Left ventricle myocardium inferior (tissue), 1 donor: ENCODE measurements around the gene PJA1. TPM values are rescaled to one million over a fixed set of nuclear protein-coding genes. Genes with fewer than 3 reads are reported as not detected.

Source experiments
- DNase-seq: peaks from one replicate; pipeline ENCODE4 v3.0.0-alpha.2; 2020
- H3K27ac ChIP-seq: fragments of 200-600 bp; replicated peaks from 2 replicates; pipeline ENCODE4 v1.8.0; 2021
- H3K27me3 ChIP-seq: fragments of 200-600 bp; 2 replicates; pipeline ENCODE4 v1.8.0; 2021; ENCODE audit warnings: low read depth
- H3K36me3 ChIP-seq: fragments of 200-600 bp; 2 replicates; pipeline ENCODE4 v1.8.0; 2021
- H3K4me1 ChIP-seq: fragments of 200-600 bp; 2 replicates; pipeline ENCODE4 v1.8.0; 2021
- H3K4me3 ChIP-seq: fragments of 200-600 bp; 2 replicates; pipeline ENCODE4 v1.8.0; 2021; ENCODE audit warnings: mild to moderate bottlenecking, moderate library complexity
- H3K9me3 ChIP-seq: fragments of 200-600 bp; replicated peaks from 2 replicates; pipeline ENCODE4 v1.8.0; 2021
- CTCF ChIP-seq: fragments of 200-600 bp; IDR thresholded peaks from 2 replicates; pipeline ENCODE4 v1.8.0; 2021; ENCODE audit warnings: antibody characterized with exemption, mild to moderate bottlenecking, borderline replicate concordance
- intact Hi-C: fragments of 100-400 bp; cut with micrococcal nuclease; formaldehyde crosslinking; loops from one replicate; pipeline ENCODE4 v1.11.0; 2022
- total RNA-seq: library from RNA; stranded (reverse); fragmentation: NEBNext Ultra II Directional; extraction: Animal tissue kit (Norgen Biotek cat#: 25700); gene quantifications from one replicate; pipeline ENCODE4 v1.2.1, GENCODE V29; 2021
- donor health status: DM: no; HTN: yes; CAD: no; lungs with severe emphysema.

Gene PJA1
- total RNA-seq, 1 donor from 2014 or later, result 18.2 TPM

GRCh38 chrX:69137371-69138117, 27.7 kb downstream of the PJA1 start:
- peaks cover 6% of the 10 kb centered on the region for H3K4me1 ChIP-seq
- DNase-seq, result no peak
- peak overlapping the region; percentile 55 for H3K4me3 ChIP-seq
- H3K36me3 ChIP-seq, result no peaks in the 10 kb centered on the region
- H3K27ac ChIP-seq, result peak overlapping the region; percentile 73
- TF ChIP-seq CTCF, result no peak
- no peaks in the 10 kb centered on the region for H3K9me3 ChIP-seq
- H3K27me3 ChIP-seq, result no peaks in the 10 kb centered on the region
- intact Hi-C loops, result no loop called here

- Histone ChIP-seq H3K36me3 (no peaks in the 10 kb centered on the region), H3K4me1 (peaks cover 6% of the 10 kb centered on the region), H3K9me3 (no peaks in the 10 kb centered on the region), H3K27me3 (no peaks in the 10 kb centered on the region), H3K4me3 (peak overlapping the region; percentile 55), H3K27ac (peak overlapping the region; percentile 73)
- TF ChIP-seq CTCF, result no peak
- peak; percentile 47 for DNase-seq
- intact Hi-C loops, result no loop called here
These were observed 28.5 kb downstream of the PJA1 start for GRCh38 chrX:69136546-69137331.

- Histone ChIP-seq H3K9me3 (no peaks in the 10 kb centered on the region), H3K27ac (no peak overlapping the region), H3K27me3 (no peaks in the 10 kb centered on the region), H3K36me3 (no peaks in the 10 kb centered on the region), H3K4me3 (no peak overlapping the region), H3K4me1 (peaks cover 7% of the 10 kb centered on the region)
- TF ChIP-seq CTCF, result peak; percentile 50
- intact Hi-C loops, result no loop called here
- no peak for DNase-seq
These were observed 31.2 kb downstream of the PJA1 start for GRCh38 chrX:69133921-69134542.

- intact Hi-C loops, result no loop called here
- Histone ChIP-seq H3K4me1 (peaks cover 8% of the 10 kb centered on the region), H3K27me3 (no peaks in the 10 kb centered on the region), H3K4me3 (no peak overlapping the region), H3K36me3 (no peaks in the 10 kb centered on the region), H3K27ac (no peak overlapping the region), H3K9me3 (no peaks in the 10 kb centered on the region)
- no peak for TF ChIP-seq CTCF
- no peak for DNase-seq
These were observed 33.4 kb downstream of the PJA1 start for GRCh38 chrX:69131886-69132285.

GRCh38 chrX:69130439-69130838, 34.8 kb downstream of the PJA1 start:
- no peak for TF ChIP-seq CTCF
- Histone ChIP-seq H3K36me3 (no peaks in the 10 kb centered on the region), H3K27me3 (no peaks in the 10 kb centered on the region), H3K27ac (no peak overlapping the region), H3K4me3 (no peak overlapping the region), H3K4me1 (peaks cover 8% of the 10 kb centered on the region), H3K9me3 (no peaks in the 10 kb centered on the region)
- DNase-seq, result no peak
- intact Hi-C loops, result no loop called here
